H1 (cell line): ENCODE results near the gene HSD17B2. TPM values are rescaled to one million over a fixed set of nuclear protein-coding genes. Genes with fewer than 3 reads are reported as not detected.

ENCODE experiments used
- CTCF ChIA-PET: fragments of 300-600 bp; sonication (Branson Sonifier 250); formaldehyde crosslinking; loops from one replicate; lab custom pipeline; 2021; ENCODE audit not compliant: partially characterized antibody; lab: Charles Lee
- POLR2A ChIA-PET: fragments of 300-600 bp; sonication (Branson Sonifier 250); formaldehyde crosslinking; loops from one replicate; lab custom pipeline; 2021; ENCODE audit warnings: inconsistent platforms; ENCODE audit not compliant: partially characterized antibody; lab: Charles Lee
- DNase-seq, 2 experiments: peaks; one replicate each; pipeline versions ENCODE4 v3.0.0 to v3.0.0-alpha.2; 2010 to 2022; ENCODE audit warnings: low spot score in 2 of 2, low read depth in 1 of 2, mixed read lengths in 1 of 2
- FAIRE-seq: peaks from 2 replicates; lab custom pipeline; 2011; peaks lifted over from hg19 to GRCh38; lab: Jason Lieb, UNC
- H2AFZ ChIP-seq: 2 replicates; pipeline ENCODE4 v1.8.1; 2012; ENCODE audit warnings: low read length, inconsistent platforms
- H2AK5ac ChIP-seq: 2 replicates; pipeline ENCODE4 v1.6.1; 2013; ENCODE audit warnings: low read depth, low read length
- H2BK120ac ChIP-seq: replicated peaks from 2 replicates; pipeline ENCODE3; 2013; ENCODE audit warnings: low read depth, low read length, inconsistent platforms
- H2BK12ac ChIP-seq: 2 replicates; pipeline ENCODE4 v1.6.1; 2013; ENCODE audit warnings: low read depth, low read length
- H2BK15ac ChIP-seq: 2 replicates; pipeline ENCODE4 v1.6.1; 2013; ENCODE audit warnings: low read length
- H2BK20ac ChIP-seq: 2 replicates; pipeline ENCODE4 v1.6.1; 2013; ENCODE audit warnings: low read length
- H2BK5ac ChIP-seq: 2 replicates; pipeline ENCODE4 v1.6.1; 2013; ENCODE audit warnings: low read depth, low read length
- H3K14ac ChIP-seq: 2 replicates; pipeline ENCODE4 v1.6.1; 2013; ENCODE audit warnings: inconsistent platforms; ENCODE audit not compliant: insufficient read length
- H3K18ac ChIP-seq: 2 replicates; pipeline ENCODE4 v1.6.1; 2013; ENCODE audit warnings: low read length; ENCODE audit errors: extremely low read depth
- H3K23ac ChIP-seq: 2 replicates; pipeline ENCODE4 v1.6.1; 2013; ENCODE audit warnings: inconsistent platforms; ENCODE audit not compliant: insufficient read length
- H3K23me2 ChIP-seq: 2 replicates; pipeline ENCODE4 v1.6.1; 2013; ENCODE audit warnings: low read depth, low read length
- H3K27ac ChIP-seq: 2 replicates; pipeline ENCODE4 v1.6.1; 2011; ENCODE audit warnings: low read depth, low read length, inconsistent platforms
- H3K27me3 ChIP-seq, 4 experiments: replicated peaks in 1 of 4; 1 replicate in 1 of 4; 2 replicates in 3 of 4; pipeline versions ENCODE4 v1.6.1 to v1.8.1; 2011 to 2013; ENCODE audit warnings: low read length in 3 of 4, mild to moderate bottlenecking in 3 of 4, inconsistent platforms in 2 of 4, mixed read lengths in 2 of 4, moderate library complexity in 1 of 4; ENCODE audit not compliant: control insufficient read depth in 3 of 4, insufficient read depth in 3 of 4; ENCODE audit errors: extremely low read depth in 1 of 4
- H3K36me3 ChIP-seq, 4 experiments: 2 replicates each; pipeline versions ENCODE4 v1.6.1 to v1.8.1; 2011 to 2013; ENCODE audit warnings: mild to moderate bottlenecking in 4 of 4, low read length in 3 of 4, moderate library complexity in 2 of 4, control low read depth in 1 of 4, inconsistent platforms in 1 of 4; ENCODE audit not compliant: insufficient read depth in 4 of 4, control insufficient read depth in 2 of 4
- H3K4ac ChIP-seq: replicated peaks from 2 replicates; pipeline ENCODE3; 2013; ENCODE audit warnings: low read length, low read depth, mixed read lengths, inconsistent platforms; ENCODE audit not compliant: insufficient read length
- H3K4me1 ChIP-seq, 4 experiments: replicated peaks in 1 of 4; 1 replicate in 1 of 4; 2 replicates in 3 of 4; pipeline versions ENCODE4 v1.6.1 to v1.8.1; 2011 to 2013; ENCODE audit warnings: low read length in 3 of 4, inconsistent platforms in 2 of 4, mixed read lengths in 1 of 4; ENCODE audit not compliant: insufficient read depth in 4 of 4, control insufficient read depth in 3 of 4
- H3K4me2 ChIP-seq, 2 experiments: 2 replicates each; pipeline versions ENCODE4 v1.6.1 to v1.8.1; 2011 to 2013; ENCODE audit warnings: low read depth in 2 of 2, low read length in 2 of 2, control low read depth in 1 of 2, inconsistent platforms in 1 of 2, mild to moderate bottlenecking in 1 of 2; ENCODE audit not compliant: insufficient read depth in 1 of 2
- H3K4me3 ChIP-seq, 4 experiments: fragments of 200-600, 300-600 bp in 1 of 4; sonication (generic), shearing (Covaris generic), sonication (Bioruptor Twin) in 1 of 4; 2 replicates each; pipeline versions ENCODE4 v1.5.1 to v1.8.1; 2011 to 2016; ENCODE audit warnings: low read length in 4 of 4, low read depth in 3 of 4, control low read depth in 2 of 4, inconsistent platforms in 2 of 4, mild to moderate bottlenecking in 2 of 4, mixed read lengths in 1 of 4, moderate library complexity in 1 of 4; ENCODE audit not compliant: insufficient read depth in 2 of 4; ENCODE audit errors: extremely low read depth in 1 of 4
- H3K56ac ChIP-seq: replicated peaks from 2 replicates; pipeline ENCODE3; 2013; ENCODE audit warnings: low read depth, mild to moderate bottlenecking, mixed read lengths, low read length, inconsistent platforms; ENCODE audit not compliant: insufficient read length
- H3K79me1 ChIP-seq: 2 replicates; pipeline ENCODE4 v1.6.1; 2013; ENCODE audit warnings: low read depth, low read length, control low read depth
- H3K79me2 ChIP-seq, 2 experiments: 2 replicates each; pipeline versions ENCODE4 v1.6.1 to v1.8.1; 2012 to 2013; ENCODE audit warnings: low read length in 2 of 2, mild to moderate bottlenecking in 2 of 2, inconsistent platforms in 1 of 2; ENCODE audit not compliant: insufficient read depth in 2 of 2, control insufficient read depth in 1 of 2
- H3K9ac ChIP-seq, 4 experiments: replicated peaks in 1 of 4; 1 replicate in 1 of 4; 2 replicates in 3 of 4; pipeline versions ENCODE4 v1.6.1 to v1.8.1; 2011 to 2013; ENCODE audit warnings: low read depth in 3 of 4, low read length in 3 of 4, control low read depth in 2 of 4, mild to moderate bottlenecking in 2 of 4, moderate library complexity in 2 of 4, inconsistent platforms in 1 of 4; ENCODE audit errors: extremely low read depth in 1 of 4
- H3K9me3 ChIP-seq, 2 experiments: 2 replicates each; pipeline versions ENCODE4 v1.6.1 to v1.8.1; 2012 to 2013; ENCODE audit warnings: mild to moderate bottlenecking in 2 of 2, moderate library complexity in 2 of 2, control low read depth in 1 of 2, inconsistent platforms in 1 of 2, low read depth in 1 of 2, low read length in 1 of 2, mixed read lengths in 1 of 2; ENCODE audit not compliant: insufficient read depth in 2 of 2
- H4K20me1 ChIP-seq, 2 experiments: replicated peaks in 1 of 2; 2 replicates each; pipeline versions ENCODE3 to v1.8.1; 2011 to 2013; ENCODE audit warnings: inconsistent platforms in 2 of 2, low read length in 2 of 2, mild to moderate bottlenecking in 1 of 2; ENCODE audit not compliant: insufficient read depth in 2 of 2, control insufficient read depth in 1 of 2
- H4K5ac ChIP-seq: 2 replicates; pipeline ENCODE4 v1.6.1; 2013; ENCODE audit warnings: low read length, low read depth, mixed read lengths, inconsistent platforms; ENCODE audit not compliant: insufficient read length
- H4K8ac ChIP-seq: 2 replicates; pipeline ENCODE4 v1.8.0; 2013; ENCODE audit warnings: mild to moderate bottlenecking, moderate library complexity, low read length, inconsistent platforms; ENCODE audit not compliant: insufficient read depth; ENCODE audit errors: extremely low read depth
- H4K91ac ChIP-seq: replicated peaks from 2 replicates; pipeline ENCODE3; 2013; ENCODE audit warnings: low read length, mixed read lengths, inconsistent platforms; ENCODE audit not compliant: insufficient read length
- ATF2 ChIP-seq: IDR thresholded peaks from 2 replicates; pipeline ENCODE4 v1.6.1; 2012; ENCODE audit warnings: low read length, inconsistent platforms
- FOSL1 ChIP-seq: IDR thresholded peaks from 2 replicates; pipeline ENCODE4 v1.6.1; 2011; ENCODE audit warnings: mild to moderate bottlenecking, low read depth, low read length, moderate library complexity; ENCODE audit not compliant: insufficient read depth
- GABPA ChIP-seq: IDR thresholded peaks from 2 replicates; pipeline ENCODE4 v1.6.1; 2011; ENCODE audit warnings: mild to moderate bottlenecking, low read length, moderate library complexity, borderline replicate concordance; ENCODE audit not compliant: insufficient read depth
- JUND ChIP-seq: IDR thresholded peaks from 2 replicates; pipeline ENCODE4 v1.6.1; 2011; ENCODE audit warnings: mild to moderate bottlenecking, improper control_type of control experiment, low read length
- RXRA ChIP-seq: IDR thresholded peaks from 2 replicates; pipeline ENCODE4 v1.6.1; 2011; ENCODE audit warnings: low read depth, mild to moderate bottlenecking, low read length, moderate library complexity; ENCODE audit not compliant: insufficient read depth
- SIX5 ChIP-seq: IDR thresholded peaks from 2 replicates; pipeline ENCODE4 v1.6.1; 2011; ENCODE audit warnings: mild to moderate bottlenecking, low read depth, low read length
- SRF ChIP-seq: IDR thresholded peaks from 2 replicates; pipeline ENCODE4 v1.6.1; 2011; ENCODE audit warnings: mild to moderate bottlenecking, low read depth, low read length, moderate library complexity
- SUZ12 ChIP-seq: fragments of 200-600 bp; sonication (generic); IDR thresholded peaks from 2 replicates; pipeline ENCODE4 v1.6.1; 2012; ENCODE audit warnings: mild to moderate bottlenecking, inconsistent platforms, low read length, moderate library complexity, mixed read lengths
- TAF1 ChIP-seq: IDR thresholded peaks from 2 replicates; pipeline ENCODE4 v1.6.1; 2011; ENCODE audit warnings: mild to moderate bottlenecking, low read depth, low read length
- TBP ChIP-seq: IDR thresholded peaks from 2 replicates; pipeline ENCODE4 v1.6.1; 2011; ENCODE audit warnings: low read depth, low read length, improper control_type of control experiment
- WGBS, 2 experiments: shearing (Covaris generic) in 1 of 2; methylation state at CpG; one replicate each; pipeline versions ENCODE4 v1.1.6 to v1.1.7; 2013 to 2015; ENCODE audit warnings: low lambda C conversion rate in 2 of 2, mixed read lengths in 2 of 2, inconsistent platforms in 1 of 2, low coverage in 1 of 2, missing lambda C conversion rate in 1 of 2; ENCODE audit not compliant: insufficient replicate concordance in 2 of 2, insufficient coverage in 1 of 2, insufficient read length in 1 of 2; ENCODE audit errors: extremely low coverage in 1 of 2, missing lambda C conversion rate in 1 of 2; 5-methylcytosine and 5-hydroxymethylcytosine counted together
- polyA plus RNA-seq, 7 experiments: library from polyadenylated mRNA; depleted of rRNA in 3 of 7; stranded (reverse) in 5 of 7; unstranded in 2 of 7; fragments of >200 nt in 5 of 7; fragments of 200-250 nt in 2 of 7; gene quantifications; 1 replicate in 5 of 7; 2 replicates in 1 of 7; 4 replicates in 1 of 7; pipeline versions ENCODE4 v1.2.1 to v1.2.3, GENCODE V29; 2011 to 2013; ENCODE audit warnings: missing spikeins in 2 of 7, mixed read lengths in 2 of 7
- total RNA-seq: library from RNA; stranded (reverse); fragmentation: NEBNext Ultra II Directional; extraction: Animal tissue kit (Norgen Biotek cat#: 25700); gene quantifications from 2 replicates; pipeline ENCODE4 v1.2.1, GENCODE V29; 2021

Gene HSD17B2
- total and polyA plus RNA-seq, 2 of the 8 experiments (the other 6 are each of a cell fraction or from before 2014, with no cell fraction given): not detected

- Histone ChIP-seq H3K36me3 (no peaks in the 10 kb centered on the region), H2BK20ac (no peak overlapping the region), H3K79me1 (no peaks in the 10 kb centered on the region), H2AK5ac (no peak overlapping the region), H3K9me3 (no peaks in the 10 kb centered on the region), H3K4me1 (peaks cover 0 to 7% (median 0%) of the 10 kb centered on the region in 4 experiments; a peak in 2 of 7 replicates), H3K27ac (no peak overlapping the region), H4K20me1 (no peaks in the 10 kb centered on the region), H2AFZ (no peak overlapping the region), H4K5ac (no peak overlapping the region), H3K4ac (no peak overlapping the region), H3K4me3 (no peak overlapping the region), H3K27me3 (no peaks in the 10 kb centered on the region), H3K9ac (no peak overlapping the region), H3K23ac (no peak overlapping the region), H2BK5ac (no peak overlapping the region), H2BK12ac (no peak overlapping the region), H3K18ac (no peak overlapping the region), H3K14ac (no peak overlapping the region), H3K23me2 (no peaks in the 10 kb centered on the region), H4K8ac (no peak overlapping the region), H2BK15ac (no peak overlapping the region), H3K4me2 (no peak overlapping the region), H2BK120ac (no peak overlapping the region), H3K56ac (no peak overlapping the region), H4K91ac (no peak overlapping the region), H3K79me2 (no peaks in the 10 kb centered on the region)
- ChIA-PET POLR2A (no interaction called here), CTCF (interaction anchor here (0.6 to 5.0 kb wide), 38 partner anchors 9 to 444 kb away, joined by 3 to 98 read pairs (median 5); no protein-coding TSS in a partner anchor)
- DNase-seq (no peak), FAIRE-seq (no peak)
- 93% methylated on average over 2 of the region's 2 CpGs; no CpG with 5 or more reads in 1 of the 2 experiments for WGBS, 2 experiments
- no peak for TF ChIP-seq GABPA
- no peak for TF ChIP-seq SRF
- no peak for TF ChIP-seq SIX5
- no peak for TF ChIP-seq SUZ12
- no peak for TF ChIP-seq RXRA
- no peak for TF ChIP-seq TBP
- no peak for TF ChIP-seq JUND
- TF ChIP-seq FOSL1: no peak
- TF ChIP-seq TAF1: no peak
- TF ChIP-seq ATF2: no peak
These were observed 37.3 kb upstream of the HSD17B2 start for GRCh38 chr16:81997738-81998137.
